ENCODE results near the gene ARFIP2.

- TF ChIP-seq CTCF (IDR thresholded peaks at IDR 0.05; ENCODE audit: extremely low read depth in 1 of 2, insufficient read depth in 1 of 2, low read depth in 1 of 2, low read length in 2 of 2) (no peak), POLR2AphosphoS5 (IDR thresholded peaks at IDR 0.05; ENCODE audit: insufficient read depth, low read depth, low read length) (no peak), GATA2 (IDR thresholded peaks at IDR 0.05; ENCODE audit: insufficient read depth, insufficient read length, low read depth, low read length) (no peak), POLR2A (IDR thresholded peaks at IDR 0.05; ENCODE audit: low read depth, low read length) (no peak), MYC (IDR thresholded peaks at IDR 0.05; ENCODE audit: low read depth, low read length) (no peak), EZH2 (IDR thresholded peaks at IDR 0.05; ENCODE audit: borderline replicate concordance, low read depth, low read length, severe bottlenecking) (no peak), JUN (IDR thresholded peaks at IDR 0.05; ENCODE audit: borderline replicate concordance, insufficient read depth, insufficient read length, low read depth) (no peak), MAX (IDR thresholded peaks at IDR 0.05; ENCODE audit: insufficient read depth, insufficient read length) (no peak)
Measured at GRCh38 chr11:6488821-6489220, 7.7 kb upstream of the ARFIP2 start.
